Vagina (tissue), 2 donors: ENCODE measurements around the gene ADAMTS17. TPM values are rescaled to one million over a fixed set of nuclear protein-coding genes. Genes with fewer than 3 reads are reported as not detected.

Experiments
- DNase-seq, 2 donors: peaks; one replicate each; pipeline ENCODE4 v3.0.0-alpha.2; 2017; ENCODE audit errors: extremely low spot score in 2 of 2
- H3K27ac ChIP-seq: fragments of 200-600 bp; sonication (generic); one replicate; pipeline ENCODE4 v1.5.1; 2019
- H3K27me3 ChIP-seq: fragments of 200-600 bp; sonication (generic); one replicate; pipeline ENCODE4 v1.5.1; 2019
- H3K36me3 ChIP-seq, 2 donors: fragments of 200-600 bp; sonication (generic); one replicate each; pipeline ENCODE4 v1.5.1; 2017 to 2019
- H3K4me1 ChIP-seq: fragments of 200-600 bp; sonication (generic); one replicate; pipeline ENCODE4 v1.5.1; 2019
- H3K4me3 ChIP-seq, 2 donors: fragments of 200-600 bp; sonication (generic); 1 replicate in 1 of 2; 2 replicates in 1 of 2; pipeline ENCODE4 v1.5.1; 2016 to 2019
- H3K9me3 ChIP-seq: fragments of 200-600 bp; sonication (generic); one replicate; pipeline ENCODE4 v1.5.1; 2019
- CTCF ChIP-seq, 3 experiments: fragments of 450-650 bp in 2 of 3; fragments of 200-600 bp in 1 of 3; sonication (generic) in 1 of 3; IDR thresholded peaks; one replicate each; pipeline ENCODE4 v1.5.1; 2017 to 2019; ENCODE audit warnings: antibody characterized with exemption in 3 of 3, mild to moderate bottlenecking in 2 of 3, moderate library complexity in 2 of 3
- POLR2A ChIP-seq, 2 donors: fragments of 450-650 bp; IDR thresholded peaks; one replicate each; pipeline ENCODE4 v1.6.1; 2017; ENCODE audit warnings: antibody characterized with exemption in 2 of 2, mild to moderate bottlenecking in 2 of 2, moderate library complexity in 2 of 2
- POLR2AphosphoS5 ChIP-seq, 2 donors: sonication (generic); formaldehyde crosslinking; IDR thresholded peaks; one replicate each; pipeline ENCODE4 v1.9.0; 2017; ENCODE audit warnings: antibody characterized with exemption in 2 of 2, mild to moderate bottlenecking in 2 of 2, low read depth in 1 of 2; ENCODE audit not compliant: insufficient read depth in 1 of 2
- intact Hi-C: fragments of 100-400 bp; cut with DNase I; formaldehyde crosslinking; loops from one replicate; pipeline ENCODE4 v1.15.1; 2023
- total RNA-seq: library from RNA; depleted of rRNA; stranded (reverse); fragments of >200 nt; gene quantifications from one replicate; pipeline ENCODE4 v1.2.3, GENCODE V29; 2016

The ADAMTS17 gene
- total RNA-seq, 1 donor from 2014 or later: 16.0 TPM

GRCh38 chr15:100105101-100105500 is 236.7 kb downstream of the ADAMTS17 start:
- Histone ChIP-seq H3K4me3 (no peak overlapping the region), H3K27me3 (no peaks in the 10 kb centered on the region), H3K9me3 (no peaks in the 10 kb centered on the region), H3K27ac (no peak overlapping the region), H3K4me1 (peaks cover 14% of the 10 kb centered on the region), H3K36me3 (no peaks in the 10 kb centered on the region)
- intact Hi-C loops: no loop called here
- TF ChIP-seq POLR2AphosphoS5 (IDR thresholded peaks at IDR 0.05; ENCODE audit: insufficient read depth in 1 of 2, low read depth in 1 of 2): no peak
- TF ChIP-seq CTCF (IDR thresholded peaks at IDR 0.05): no peak
- DNase-seq: no peak

GRCh38 chr15:100104245-100104644 is 237.5 kb downstream of the ADAMTS17 start:
- TF ChIP-seq CTCF (IDR thresholded peaks at IDR 0.05) (no peak), POLR2A (IDR thresholded peaks at IDR 0.05) (no peak), POLR2AphosphoS5 (IDR thresholded peaks at IDR 0.05; ENCODE audit: insufficient read depth in 1 of 2, low read depth in 1 of 2) (no peak)
- peak overlapping the region; percentile 4 for H3K27ac ChIP-seq
- H3K4me1 ChIP-seq: peaks cover 14% of the 10 kb centered on the region
- intact Hi-C loops: no loop called here
- H3K27me3 ChIP-seq: no peaks in the 10 kb centered on the region
- DNase-seq: no peak
- H3K36me3 ChIP-seq: no peaks in the 10 kb centered on the region
- H3K4me3 ChIP-seq: no peak overlapping the region
- H3K9me3 ChIP-seq: no peaks in the 10 kb centered on the region

GRCh38 chr15:100103828-100104227 is 237.9 kb downstream of the ADAMTS17 start:
- H3K36me3 ChIP-seq: no peaks in the 10 kb centered on the region
- H3K4me1 ChIP-seq: peaks cover 14% of the 10 kb centered on the region
- H3K27ac ChIP-seq: peak overlapping the region; percentile 4
- no peak for TF ChIP-seq POLR2A (IDR thresholded peaks at IDR 0.05)
- TF ChIP-seq POLR2AphosphoS5 (IDR thresholded peaks at IDR 0.05; ENCODE audit: insufficient read depth in 1 of 2, low read depth in 1 of 2): no peak
- TF ChIP-seq CTCF (IDR thresholded peaks at IDR 0.05): no peak
- H3K4me3 ChIP-seq: no peak overlapping the region
- H3K9me3 ChIP-seq: no peaks in the 10 kb centered on the region
- no peaks in the 10 kb centered on the region for H3K27me3 ChIP-seq
- intact Hi-C loops: no loop called here
- DNase-seq: no peak

GRCh38 chr15:100101426-100102089 is 240.2 kb downstream of the ADAMTS17 start:
- TF ChIP-seq CTCF (IDR thresholded peaks at IDR 0.05) (no peak), POLR2A (IDR thresholded peaks at IDR 0.05) (no peak), POLR2AphosphoS5 (IDR thresholded peaks at IDR 0.05; ENCODE audit: insufficient read depth in 1 of 2, low read depth in 1 of 2) (no peak)
- no peak overlapping the region for H3K4me3 ChIP-seq
- DNase-seq: no peak
- no peak overlapping the region for H3K27ac ChIP-seq
- H3K9me3 ChIP-seq: no peaks in the 10 kb centered on the region
- no peaks in the 10 kb centered on the region for H3K36me3 ChIP-seq
- peaks cover 14% of the 10 kb centered on the region for H3K4me1 ChIP-seq
- intact Hi-C loops: no loop called here
- no peaks in the 10 kb centered on the region for H3K27me3 ChIP-seq

- Histone ChIP-seq H3K36me3 (no peaks in the 10 kb centered on the region), H3K4me1 (peaks cover 14% of the 10 kb centered on the region), H3K9me3 (no peaks in the 10 kb centered on the region), H3K4me3 (no peak overlapping the region), H3K27me3 (no peaks in the 10 kb centered on the region), H3K27ac (no peak overlapping the region)
- intact Hi-C loops: no loop called here
- no peak for DNase-seq
- no peak for TF ChIP-seq CTCF (IDR thresholded peaks at IDR 0.05)
- no peak for TF ChIP-seq POLR2A (IDR thresholded peaks at IDR 0.05)
- TF ChIP-seq POLR2AphosphoS5 (IDR thresholded peaks at IDR 0.05; ENCODE audit: insufficient read depth in 1 of 2, low read depth in 1 of 2): no peak
These were observed 240.8 kb downstream of the ADAMTS17 start for GRCh38 chr15:100100926-100101325.
